ENCODE results near the gene ADAMTSL1. TPM values are rescaled to one million over a fixed set of nuclear protein-coding genes. Genes with fewer than 3 reads are reported as not detected.

Gene ADAMTSL1
- total RNA-seq, 1 experiment from 2014 or later, result not detected

DNA sequence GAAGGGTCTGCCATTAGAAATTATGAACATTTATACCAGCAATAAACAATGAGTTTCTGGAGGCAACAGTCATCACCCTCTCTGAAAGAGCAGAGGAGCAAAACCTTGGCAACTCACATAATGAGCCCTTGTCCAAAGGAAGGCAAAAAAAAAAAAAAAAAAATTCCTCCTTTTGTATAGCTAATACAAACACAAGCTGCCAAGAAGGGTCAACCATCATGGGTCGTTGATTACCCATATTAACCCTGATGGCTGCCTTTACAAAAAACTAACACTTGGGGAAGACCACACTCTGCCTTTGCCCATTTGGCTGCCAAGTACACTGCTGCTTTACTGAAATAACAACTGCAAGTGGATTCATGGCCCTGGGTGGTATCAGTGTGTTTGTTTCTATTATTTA lies 272.7 kb downstream of the ADAMTSL1 start:
- ChIA-PET CTCF (no interaction called here), POLR2A (no interaction called here)
- BruUV-seq (replicated peaks), result no TSS peak
- no peak for ATAC-seq
- no peak overlapping the region for H3K4me3 ChIP-seq (ENCODE audit: low read depth in 2 of 2, low read length in 2 of 2)
- intact Hi-C loops (cut with micrococcal nuclease; ENCODE audit: unreplicated experiment), result no loop called here
- TF ChIP-seq SIN3A (IDR thresholded peaks at IDR 0.05; ENCODE audit: borderline replicate concordance, insufficient read depth, low read depth, low read length) (no peak), TCF7L2 (IDR thresholded peaks at IDR 0.05; ENCODE audit: low read depth, low read length) (no peak), POLR2AphosphoS5 (IDR thresholded peaks at IDR 0.05; ENCODE audit: low read depth, low read length) (no peak)
- TF ChIP-seq, protein P1, sequence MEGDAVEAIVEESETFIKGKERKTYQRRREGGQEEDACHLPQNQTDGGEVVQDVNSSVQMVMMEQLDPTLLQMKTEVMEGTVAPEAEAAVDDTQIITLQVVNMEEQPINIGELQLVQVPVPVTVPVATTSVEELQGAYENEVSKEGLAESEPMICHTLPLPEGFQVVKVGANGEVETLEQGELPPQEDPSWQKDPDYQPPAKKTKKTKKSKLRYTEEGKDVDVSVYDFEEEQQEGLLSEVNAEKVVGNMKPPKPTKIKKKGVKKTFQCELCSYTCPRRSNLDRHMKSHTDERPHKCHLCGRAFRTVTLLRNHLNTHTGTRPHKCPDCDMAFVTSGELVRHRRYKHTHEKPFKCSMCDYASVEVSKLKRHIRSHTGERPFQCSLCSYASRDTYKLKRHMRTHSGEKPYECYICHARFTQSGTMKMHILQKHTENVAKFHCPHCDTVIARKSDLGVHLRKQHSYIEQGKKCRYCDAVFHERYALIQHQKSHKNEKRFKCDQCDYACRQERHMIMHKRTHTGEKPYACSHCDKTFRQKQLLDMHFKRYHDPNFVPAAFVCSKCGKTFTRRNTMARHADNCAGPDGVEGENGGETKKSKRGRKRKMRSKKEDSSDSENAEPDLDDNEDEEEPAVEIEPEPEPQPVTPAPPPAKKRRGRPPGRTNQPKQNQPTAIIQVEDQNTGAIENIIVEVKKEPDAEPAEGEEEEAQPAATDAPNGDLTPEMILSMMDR (IDR thresholded peaks at IDR 0.05), result no peak
- TF ChIP-seq, protein P2, sequence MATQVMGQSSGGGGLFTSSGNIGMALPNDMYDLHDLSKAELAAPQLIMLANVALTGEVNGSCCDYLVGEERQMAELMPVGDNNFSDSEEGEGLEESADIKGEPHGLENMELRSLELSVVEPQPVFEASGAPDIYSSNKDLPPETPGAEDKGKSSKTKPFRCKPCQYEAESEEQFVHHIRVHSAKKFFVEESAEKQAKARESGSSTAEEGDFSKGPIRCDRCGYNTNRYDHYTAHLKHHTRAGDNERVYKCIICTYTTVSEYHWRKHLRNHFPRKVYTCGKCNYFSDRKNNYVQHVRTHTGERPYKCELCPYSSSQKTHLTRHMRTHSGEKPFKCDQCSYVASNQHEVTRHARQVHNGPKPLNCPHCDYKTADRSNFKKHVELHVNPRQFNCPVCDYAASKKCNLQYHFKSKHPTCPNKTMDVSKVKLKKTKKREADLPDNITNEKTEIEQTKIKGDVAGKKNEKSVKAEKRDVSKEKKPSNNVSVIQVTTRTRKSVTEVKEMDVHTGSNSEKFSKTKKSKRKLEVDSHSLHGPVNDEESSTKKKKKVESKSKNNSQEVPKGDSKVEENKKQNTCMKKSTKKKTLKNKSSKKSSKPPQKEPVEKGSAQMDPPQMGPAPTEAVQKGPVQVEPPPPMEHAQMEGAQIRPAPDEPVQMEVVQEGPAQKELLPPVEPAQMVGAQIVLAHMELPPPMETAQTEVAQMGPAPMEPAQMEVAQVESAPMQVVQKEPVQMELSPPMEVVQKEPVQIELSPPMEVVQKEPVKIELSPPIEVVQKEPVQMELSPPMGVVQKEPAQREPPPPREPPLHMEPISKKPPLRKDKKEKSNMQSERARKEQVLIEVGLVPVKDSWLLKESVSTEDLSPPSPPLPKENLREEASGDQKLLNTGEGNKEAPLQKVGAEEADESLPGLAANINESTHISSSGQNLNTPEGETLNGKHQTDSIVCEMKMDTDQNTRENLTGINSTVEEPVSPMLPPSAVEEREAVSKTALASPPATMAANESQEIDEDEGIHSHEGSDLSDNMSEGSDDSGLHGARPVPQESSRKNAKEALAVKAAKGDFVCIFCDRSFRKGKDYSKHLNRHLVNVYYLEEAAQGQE (IDR thresholded peaks at IDR 0.05; ENCODE audit: insufficient read depth in 1 of 2, low read depth in 2 of 2, low read length in 1 of 2), result no peak
- H3K27ac ChIP-seq (ENCODE audit: low read length), result no peak overlapping the region
- H3K27me3 ChIP-seq (ENCODE audit: control insufficient read depth, insufficient read depth, low read length), result no peaks in the 10 kb centered on the region
- no peak for DNase-seq (ENCODE audit: low read depth, low spot score)
- in situ Hi-C loops (cut with HindIII; ENCODE audit: low pct_unique_long_range_greater_than_20kb, low sequenced_read_pairs), result no loop called here
- no peaks in the 10 kb centered on the region for H3K4me1 ChIP-seq (ENCODE audit: control insufficient read depth, insufficient read depth, low read length)
- H3K36me3 ChIP-seq (ENCODE audit: control insufficient read depth, insufficient read depth, low read length), result no peaks in the 10 kb centered on the region
- no peaks in the 10 kb centered on the region for H3K9me3 ChIP-seq (ENCODE audit: control insufficient read depth, insufficient read depth, low read depth, low read length)

DNA sequence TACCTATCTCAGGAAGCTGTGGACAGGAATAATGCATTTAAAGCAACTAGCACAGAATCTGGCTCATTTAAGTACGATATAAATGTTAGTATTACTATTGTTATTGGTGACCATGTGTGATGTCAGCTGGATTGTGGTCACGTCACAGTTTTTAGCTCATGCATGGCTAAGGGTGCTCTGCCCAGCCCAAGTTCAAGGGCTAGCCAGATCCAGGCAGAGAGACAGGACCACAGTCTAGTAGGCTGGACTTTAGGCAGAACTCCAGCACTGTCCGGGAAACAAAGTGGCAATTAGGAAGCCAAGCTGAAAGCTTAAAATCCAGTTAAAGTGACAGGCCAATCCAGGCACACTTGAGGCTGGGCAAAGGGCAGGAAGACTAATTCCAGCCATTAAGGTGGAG lies 273.6 kb downstream of the ADAMTSL1 start:
- ATAC-seq (no peak), DNase-seq (ENCODE audit: low read depth, low spot score) (no peak)
- no TSS peak for BruUV-seq (replicated peaks)
- H3K27me3 ChIP-seq (ENCODE audit: control insufficient read depth, insufficient read depth, low read length), result no peaks in the 10 kb centered on the region
- H3K4me3 ChIP-seq (ENCODE audit: low read depth in 2 of 2, low read length in 2 of 2), result no peak overlapping the region
- H3K27ac ChIP-seq (ENCODE audit: low read length), result no peak overlapping the region
- H3K4me1 ChIP-seq (ENCODE audit: control insufficient read depth, insufficient read depth, low read length), result no peaks in the 10 kb centered on the region
- H3K36me3 ChIP-seq (ENCODE audit: control insufficient read depth, insufficient read depth, low read length), result no peaks in the 10 kb centered on the region
- intact Hi-C loops (cut with micrococcal nuclease; ENCODE audit: unreplicated experiment), result no loop called here
- no peaks in the 10 kb centered on the region for H3K9me3 ChIP-seq (ENCODE audit: control insufficient read depth, insufficient read depth, low read depth, low read length)
- TF ChIP-seq, protein P2 (IDR thresholded peaks at IDR 0.05; ENCODE audit: insufficient read depth in 1 of 2, low read depth in 2 of 2, low read length in 1 of 2), result no peak
- TF ChIP-seq, protein P1 (IDR thresholded peaks at IDR 0.05), result no peak
- CTCF ChIA-PET, result no interaction called here
- in situ Hi-C loops (cut with HindIII; ENCODE audit: low pct_unique_long_range_greater_than_20kb, low sequenced_read_pairs), result no loop called here
- POLR2A ChIA-PET, result no interaction called here

Data from Panc1 (cell line).